HG03095 (cell line): ENCODE results near the gene DOLPP1.
A peak's percentile ranks its signal among the peaks of the same experiment; 100 is the strongest.

ENCODE experiments used
- ATAC-seq: cut with Tn5 transposase; IDR thresholded peaks from one replicate; pipeline ENCODE4 v1.9.1; 2021; ENCODE audit warnings: moderate library complexity; ENCODE audit not compliant: unreplicated experiment

DOLPP1 gene

GRCh38 chr9:129080601-129081387 is at the start of gene DOLPP1:
TSS of gene DOLPP1 (plus strand) at chr9:129081111. CDS start at chr9:129081132, 21 bp downstream.
- ATAC-seq, result peak; percentile 94

- ATAC-seq, result no peak
Measured at GRCh38 chr9:129031514-129031913, 49.4 kb upstream of the DOLPP1 start.

- no peak for ATAC-seq
Measured at GRCh38 chr9:129032541-129033159, 48.3 kb upstream of the DOLPP1 start.

GRCh38 chr9:129033216-129033615 is 47.7 kb upstream of the DOLPP1 start:
- no peak for ATAC-seq

GRCh38 chr9:129035838-129036237 is 45.1 kb upstream of the DOLPP1 start:
- peak; percentile 4 for ATAC-seq

GRCh38 chr9:129036241-129036922 is 44.5 kb upstream of the DOLPP1 start, which contains the start of gene MIGA2:
TSS of gene MIGA2 (plus strand) at chr9:129036626. CDS start at chr9:129040595, 3,969 bp downstream.
- peak; percentile 92 for ATAC-seq

- no peak for ATAC-seq
Measured at GRCh38 chr9:129036923-129037766, 43.8 kb upstream of the DOLPP1 start.

- no peak for ATAC-seq
Measured at GRCh38 chr9:129037767-129038098, 43.2 kb upstream of the DOLPP1 start.

GRCh38 chr9:129038109-129038852 is 42.6 kb upstream of the DOLPP1 start:
- no peak for ATAC-seq

GRCh38 chr9:129040113-129040643 is 40.7 kb upstream of the DOLPP1 start:
- no peak for ATAC-seq

GRCh38 chr9:129042016-129042415 is 38.9 kb upstream of the DOLPP1 start:
- no peak for ATAC-seq

- no peak for ATAC-seq
Measured at GRCh38 chr9:129052592-129052991, 28.3 kb upstream of the DOLPP1 start.

- ATAC-seq, result no peak
Measured at GRCh38 chr9:129053020-129053419, 27.9 kb upstream of the DOLPP1 start.

GRCh38 chr9:129054163-129054851 is 26.6 kb upstream of the DOLPP1 start:
- no peak for ATAC-seq

- ATAC-seq, result no peak
Measured at GRCh38 chr9:129058965-129059795, 21.7 kb upstream of the DOLPP1 start.

- ATAC-seq, result no peak
Measured at GRCh38 chr9:129059796-129060785, 20.8 kb upstream of the DOLPP1 start.

- ATAC-seq, result no peak
Measured at GRCh38 chr9:129060991-129061390, 19.9 kb upstream of the DOLPP1 start.
